ENCODE data around the gene TUBA1C. TPM values are rescaled to one million over a fixed set of nuclear protein-coding genes. Genes with fewer than 3 reads are reported as not detected.

Gene TUBA1C
- total RNA-seq, 1 donor from 2014 or later = 66.7 TPM

GRCh38 chr12:49294804-49295081, 29.9 kb downstream of the TUBA1C start:
- DNase-seq = no peak
- TF ChIP-seq CTCF (IDR thresholded peaks at IDR 0.05; ENCODE audit: partially characterized antibody, unreplicated experiment) = no peak
- peaks cover 8% of the 10 kb centered on the region for H3K36me3 Mint-ChIP-seq (ENCODE audit: unreplicated experiment)
- peaks cover 12% of the 10 kb centered on the region for H3K4me1 Mint-ChIP-seq (ENCODE audit: low read depth, unreplicated experiment)
- peaks cover 26% of the 10 kb centered on the region for H3K9me3 Mint-ChIP-seq (ENCODE audit: unreplicated experiment)
- peaks cover 31% of the 10 kb centered on the region for H3K27me3 Mint-ChIP-seq (ENCODE audit: unreplicated experiment)
- H3K4me3 Mint-ChIP-seq (ENCODE audit: unreplicated experiment) = peak overlapping the region; percentile 93
- H3K27ac Mint-ChIP-seq (ENCODE audit: unreplicated experiment) = peak overlapping the region; percentile 99

DNA sequence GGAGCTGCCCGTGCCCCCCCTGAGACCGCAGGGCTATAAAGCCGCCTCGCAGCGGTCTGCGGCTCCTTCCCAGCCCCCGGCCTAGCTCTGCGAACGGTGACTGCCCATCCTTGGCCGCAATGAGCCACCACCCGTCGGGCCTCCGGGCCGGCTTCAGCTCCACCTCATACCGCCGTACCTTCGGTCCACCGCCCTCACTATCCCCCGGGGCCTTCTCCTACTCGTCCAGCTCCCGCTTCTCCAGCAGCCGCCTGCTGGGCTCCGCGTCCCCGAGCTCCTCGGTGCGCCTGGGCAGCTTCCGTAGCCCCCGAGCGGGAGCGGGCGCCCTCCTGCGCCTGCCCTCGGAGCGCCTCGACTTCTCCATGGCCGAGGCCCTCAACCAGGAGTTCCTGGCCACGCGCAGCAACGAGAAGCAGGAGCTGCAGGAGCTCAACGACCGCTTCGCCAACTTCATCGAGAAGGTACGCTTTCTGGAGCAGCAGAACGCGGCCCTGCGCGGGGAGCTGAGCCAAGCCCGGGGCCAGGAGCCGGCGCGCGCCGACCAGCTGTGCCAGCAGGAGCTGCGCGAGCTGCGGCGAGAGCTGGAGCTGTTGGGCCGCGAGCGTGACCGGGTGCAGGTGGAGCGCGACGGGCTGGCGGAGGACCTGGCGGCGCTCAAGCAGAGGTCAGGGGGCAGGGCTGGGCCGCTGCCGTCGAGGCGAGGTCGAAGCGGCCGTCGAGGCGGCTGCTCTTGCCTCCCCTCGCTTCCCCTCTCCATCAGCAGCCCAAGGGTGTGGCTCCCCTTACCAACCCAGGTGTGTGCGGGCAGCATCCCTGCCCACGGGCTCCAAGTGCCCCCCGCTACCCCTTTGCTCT, 30.4 kb downstream of the TUBA1C start, which contains the start of gene PRPH:
TSS of gene PRPH (plus strand) at position 66 of the 855 bp plus-strand sequence. CDS start at position 120, 54 bp downstream.
- DNase-seq = peak; percentile 85
- Mint-ChIP-seq H3K27me3 (ENCODE audit: unreplicated experiment) (peaks cover 31% of the 10 kb centered on the region), H3K9me3 (ENCODE audit: unreplicated experiment) (peaks cover 26% of the 10 kb centered on the region), H3K4me1 (ENCODE audit: low read depth, unreplicated experiment) (peaks cover 12% of the 10 kb centered on the region), H3K27ac (ENCODE audit: unreplicated experiment) (peak within 1 kb of the TSS; percentile 99), H3K36me3 (ENCODE audit: unreplicated experiment) (peaks cover 8% of the 10 kb centered on the region), H3K4me3 (ENCODE audit: unreplicated experiment) (peak within 1 kb of the TSS; percentile 93)
- TF ChIP-seq CTCF (IDR thresholded peaks at IDR 0.05; ENCODE audit: partially characterized antibody, unreplicated experiment) = no peak

GRCh38 chr12:49296034-49296835, 31.4 kb downstream of the TUBA1C start:
- peak; percentile 86 for DNase-seq
- peaks cover 31% of the 10 kb centered on the region for H3K27me3 Mint-ChIP-seq (ENCODE audit: unreplicated experiment)
- peak overlapping the region; percentile 87 for H3K27ac Mint-ChIP-seq (ENCODE audit: unreplicated experiment)
- H3K4me3 Mint-ChIP-seq (ENCODE audit: unreplicated experiment) = peak overlapping the region; percentile 93
- peaks cover 12% of the 10 kb centered on the region for H3K4me1 Mint-ChIP-seq (ENCODE audit: low read depth, unreplicated experiment)
- peaks cover 26% of the 10 kb centered on the region for H3K9me3 Mint-ChIP-seq (ENCODE audit: unreplicated experiment)
- H3K36me3 Mint-ChIP-seq (ENCODE audit: unreplicated experiment) = peaks cover 8% of the 10 kb centered on the region
- peak; percentile 98 for TF ChIP-seq CTCF (IDR thresholded peaks at IDR 0.05; ENCODE audit: partially characterized antibody, unreplicated experiment)

DNA sequence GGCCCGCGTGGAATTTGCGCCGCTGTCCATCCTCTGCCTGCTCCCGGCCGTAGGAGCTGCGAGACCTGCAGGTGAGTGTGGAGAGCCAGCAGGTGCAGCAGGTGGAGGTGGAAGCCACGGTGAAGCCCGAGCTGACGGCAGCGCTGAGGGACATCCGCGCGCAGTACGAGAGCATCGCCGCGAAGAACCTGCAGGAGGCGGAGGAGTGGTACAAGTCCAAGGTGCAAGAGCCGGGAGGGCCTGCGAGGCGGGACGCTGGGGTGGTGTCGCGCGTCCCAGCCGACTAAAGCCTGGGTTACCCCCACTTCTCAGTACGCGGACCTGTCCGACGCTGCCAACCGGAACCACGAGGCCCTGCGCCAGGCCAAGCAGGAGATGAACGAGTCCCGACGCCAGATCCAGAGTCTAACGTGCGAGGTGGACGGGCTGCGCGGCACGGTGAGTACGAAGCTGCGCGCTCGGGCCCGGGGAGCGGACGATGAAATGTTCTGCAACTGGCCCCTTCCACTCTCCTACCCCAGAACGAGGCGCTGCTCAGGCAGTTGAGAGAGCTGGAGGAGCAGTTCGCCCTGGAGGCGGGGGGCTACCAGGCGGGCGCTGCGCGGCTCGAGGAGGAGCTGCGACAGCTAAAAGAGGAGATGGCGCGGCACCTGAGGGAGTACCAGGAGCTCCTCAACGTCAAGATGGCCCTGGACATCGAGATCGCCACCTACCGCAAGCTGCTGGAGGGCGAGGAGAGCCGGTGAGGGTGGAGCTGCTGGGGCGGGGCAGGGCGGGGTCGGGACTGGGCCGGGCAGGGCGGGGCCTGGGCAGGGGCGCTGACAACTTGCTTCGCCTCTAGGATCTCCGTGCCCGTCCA, 32.2 kb downstream of the TUBA1C start:
- H3K36me3 Mint-ChIP-seq (ENCODE audit: unreplicated experiment) = peaks cover 8% of the 10 kb centered on the region
- peaks cover 22% of the 10 kb centered on the region for H3K9me3 Mint-ChIP-seq (ENCODE audit: unreplicated experiment)
- peak overlapping the region; percentile 93 for H3K4me3 Mint-ChIP-seq (ENCODE audit: unreplicated experiment)
- peak; percentile 56 for DNase-seq
- no peak overlapping the region for H3K27ac Mint-ChIP-seq (ENCODE audit: unreplicated experiment)
- peaks cover 28% of the 10 kb centered on the region for H3K27me3 Mint-ChIP-seq (ENCODE audit: unreplicated experiment)
- peak; percentile 72 for TF ChIP-seq CTCF (IDR thresholded peaks at IDR 0.05; ENCODE audit: partially characterized antibody, unreplicated experiment)
- peaks cover 9% of the 10 kb centered on the region for H3K4me1 Mint-ChIP-seq (ENCODE audit: low read depth, unreplicated experiment)

Measured in glutamatergic neuron (in vitro differentiated cells).